Activated CD8-positive, alpha-beta memory T cell treated with anti-CD3 and anti-CD28 coated beads, Interleukin-2, amount 10 ng/mL, durations not matched to agents 7 days and 5 days (primary cell): Measurements from ENCODE around the gene ABR. TPM values are rescaled to one million over a fixed set of nuclear protein-coding genes. Genes with fewer than 3 reads are reported as not detected.
A peak's percentile ranks its signal among the peaks of the same experiment; 100 is the strongest.

ENCODE experiments used
- ATAC-seq: fragments of 150-1000 bp; cut with Tn5 transposase; one replicate; pipeline ENCODE4 v1.10.0; 2021; ENCODE audit warnings: moderate library complexity
- CTCF ChIA-PET: fragments of 350-600 bp; sonication (Branson Sonifier 250); formaldehyde crosslinking; loops from one replicate; lab custom pipeline; 2021; ENCODE audit warnings: antibody characterized with exemption; lab: Charles Lee
- DNase-seq: peaks from one replicate; pipeline ENCODE4 v3.0.0-alpha.2; 2020
- H3K27ac Mint-ChIP-seq: one replicate; pipeline ENCODE4 v1.8.0; 2021; ENCODE audit warnings: mild to moderate bottlenecking, mixed read lengths
- H3K27me3 Mint-ChIP-seq: one replicate; pipeline ENCODE4 v1.8.0; 2021; ENCODE audit warnings: mixed read lengths
- H3K36me3 Mint-ChIP-seq: one replicate; pipeline ENCODE4 v1.8.0; 2021; ENCODE audit warnings: mild to moderate bottlenecking, mixed read lengths
- H3K4me1 Mint-ChIP-seq: one replicate; pipeline ENCODE4 v1.8.0; 2021; ENCODE audit warnings: mixed read lengths
- H3K4me3 Mint-ChIP-seq: one replicate; pipeline ENCODE4 v1.8.0; 2021; ENCODE audit warnings: mild to moderate bottlenecking, moderate library complexity, mixed read lengths
- H3K9me3 Mint-ChIP-seq: one replicate; pipeline ENCODE4 v1.8.0; 2022; ENCODE audit warnings: low read depth, mixed read lengths
- total RNA-seq, 2 experiments: library from RNA; stranded (reverse); gene quantifications; one replicate each; pipeline ENCODE4 v1.2.3, GENCODE V29; 2021

ABR gene
- total RNA-seq, 2 experiments from 2014 or later = 83.2 to 145 TPM

GRCh38 chr17:1011760-1012735 is 167.7 kb downstream of the ABR start:
- no peaks in the 10 kb centered on the region for H3K4me1 Mint-ChIP-seq
- H3K27me3 Mint-ChIP-seq = no peaks in the 10 kb centered on the region
- H3K27ac Mint-ChIP-seq = no peak overlapping the region
- CTCF ChIA-PET = interaction anchor here (1.3 kb wide), 1 partner anchor 13 kb away, joined by 3 read pairs; no protein-coding TSS in a partner anchor
- peaks cover 1% of the 10 kb centered on the region for H3K36me3 Mint-ChIP-seq
- no peak overlapping the region for H3K4me3 Mint-ChIP-seq
- ATAC-seq (no peak), DNase-seq (no peak)
- H3K9me3 Mint-ChIP-seq = no peaks in the 10 kb centered on the region

- DNase-seq = no peak
- H3K36me3 Mint-ChIP-seq = peaks cover 1% of the 10 kb centered on the region
- no peak overlapping the region for H3K27ac Mint-ChIP-seq
- H3K9me3 Mint-ChIP-seq = no peaks in the 10 kb centered on the region
- H3K4me1 Mint-ChIP-seq = no peaks in the 10 kb centered on the region
- H3K4me3 Mint-ChIP-seq = no peak overlapping the region
- H3K27me3 Mint-ChIP-seq = no peaks in the 10 kb centered on the region
- CTCF ChIA-PET = interaction anchor here (1.3 kb wide), 1 partner anchor 12 kb away, joined by 3 read pairs; no protein-coding TSS in a partner anchor
- no peak for ATAC-seq
These were observed 168.6 kb downstream of the ABR start for GRCh38 chr17:1011138-1011537.

- CTCF ChIA-PET = interaction anchor here (1.3 kb wide), 1 partner anchor 12 kb away, joined by 3 read pairs; no protein-coding TSS in a partner anchor
- no peaks in the 10 kb centered on the region for H3K4me1 Mint-ChIP-seq
These were observed 169.2 kb downstream of the ABR start for GRCh38 chr17:1010586-1010985.

GRCh38 chr17:1010086-1010450 is 169.7 kb downstream of the ABR start:
- ATAC-seq (no peak), DNase-seq (no peak)
- no peak overlapping the region for H3K27ac Mint-ChIP-seq
- peaks cover 3% of the 10 kb centered on the region for H3K36me3 Mint-ChIP-seq
- no peak overlapping the region for H3K4me3 Mint-ChIP-seq
- H3K27me3 Mint-ChIP-seq = no peaks in the 10 kb centered on the region
- CTCF ChIA-PET = no interaction called here
- no peaks in the 10 kb centered on the region for H3K9me3 Mint-ChIP-seq
- no peaks in the 10 kb centered on the region for H3K4me1 Mint-ChIP-seq

More at GRCh38 chr17:1010586-1010985, 169.2 kb downstream of the ABR start:
- ATAC-seq (no peak), DNase-seq (no peak)
- Mint-ChIP-seq H3K4me3 (no peak overlapping the region), H3K27me3 (no peaks in the 10 kb centered on the region), H3K27ac (no peak overlapping the region), H3K9me3 (no peaks in the 10 kb centered on the region), H3K36me3 (peaks cover 3% of the 10 kb centered on the region)

GRCh38 chr17:1009229-1010085 is 170.3 kb downstream of the ABR start:
- CTCF ChIA-PET = no interaction called here
- DNase-seq = no peak
- no peak overlapping the region for H3K4me3 Mint-ChIP-seq
- H3K4me1 Mint-ChIP-seq = no peaks in the 10 kb centered on the region
- no peak overlapping the region for H3K27ac Mint-ChIP-seq
- peaks cover 3% of the 10 kb centered on the region for H3K36me3 Mint-ChIP-seq
- no peaks in the 10 kb centered on the region for H3K27me3 Mint-ChIP-seq
- ATAC-seq = peak; percentile 17
- no peaks in the 10 kb centered on the region for H3K9me3 Mint-ChIP-seq

GRCh38 chr17:1008008-1008761 is 171.6 kb downstream of the ABR start:
- no peak for DNase-seq
- no peak overlapping the region for H3K4me3 Mint-ChIP-seq
- CTCF ChIA-PET = interaction anchor here (1.1 kb wide), 1 partner anchor 27 kb away, joined by 3 read pairs; no protein-coding TSS in a partner anchor
- no peaks in the 10 kb centered on the region for H3K9me3 Mint-ChIP-seq
- H3K27ac Mint-ChIP-seq = no peak overlapping the region
- peaks cover 3% of the 10 kb centered on the region for H3K36me3 Mint-ChIP-seq
- H3K4me1 Mint-ChIP-seq = no peaks in the 10 kb centered on the region
- no peak for ATAC-seq
- no peaks in the 10 kb centered on the region for H3K27me3 Mint-ChIP-seq

GRCh38 chr17:1007310-1008007 is 172.3 kb downstream of the ABR start:
- H3K4me3 Mint-ChIP-seq = no peak overlapping the region
- ATAC-seq (no peak), DNase-seq (no peak)
- no peaks in the 10 kb centered on the region for H3K27me3 Mint-ChIP-seq
- H3K27ac Mint-ChIP-seq = no peak overlapping the region
- no peaks in the 10 kb centered on the region for H3K9me3 Mint-ChIP-seq
- CTCF ChIA-PET = interaction anchor here (1.1 kb wide), 1 partner anchor 26 kb away, joined by 3 read pairs; no protein-coding TSS in a partner anchor
- no peaks in the 10 kb centered on the region for H3K4me1 Mint-ChIP-seq
- peaks cover 3% of the 10 kb centered on the region for H3K36me3 Mint-ChIP-seq

- ATAC-seq = no peak
- no peaks in the 10 kb centered on the region for H3K4me1 Mint-ChIP-seq
These were observed 173.7 kb downstream of the ABR start for GRCh38 chr17:1006054-1006453.

GRCh38 chr17:1005361-1005946 is 174.3 kb downstream of the ABR start:
- Mint-ChIP-seq H3K36me3 (peaks cover 10% of the 10 kb centered on the region), H3K27me3 (no peaks in the 10 kb centered on the region), H3K4me1 (no peaks in the 10 kb centered on the region), H3K4me3 (no peak overlapping the region), H3K9me3 (no peaks in the 10 kb centered on the region), H3K27ac (no peak overlapping the region)
- CTCF ChIA-PET = no interaction called here
- DNase-seq = no peak
- ATAC-seq = no peak

More at GRCh38 chr17:1006054-1006453, 173.7 kb downstream of the ABR start:
- DNase-seq = no peak
- Mint-ChIP-seq H3K9me3 (no peaks in the 10 kb centered on the region), H3K4me3 (no peak overlapping the region), H3K27ac (no peak overlapping the region), H3K36me3 (peaks cover 9% of the 10 kb centered on the region), H3K27me3 (no peaks in the 10 kb centered on the region)
- CTCF ChIA-PET = no interaction called here

GRCh38 chr17:1004769-1005295 is 174.9 kb downstream of the ABR start:
- ATAC-seq = no peak
- no peak for DNase-seq
- Mint-ChIP-seq H3K36me3 (peaks cover 13% of the 10 kb centered on the region), H3K4me3 (no peak overlapping the region), H3K4me1 (no peaks in the 10 kb centered on the region), H3K27ac (no peak overlapping the region), H3K27me3 (no peaks in the 10 kb centered on the region), H3K9me3 (no peaks in the 10 kb centered on the region)
- CTCF ChIA-PET = interaction anchor here (0.6 to 1.1 kb wide), 2 partner anchors 51 to 53 kb away, joined by 3 to 5 read pairs; no protein-coding TSS in a partner anchor

GRCh38 chr17:1003972-1004768 is 175.6 kb downstream of the ABR start:
- H3K4me1 Mint-ChIP-seq = peaks cover 5% of the 10 kb centered on the region
- peaks cover 18% of the 10 kb centered on the region for H3K36me3 Mint-ChIP-seq
- DNase-seq = no peak
- H3K27me3 Mint-ChIP-seq = no peaks in the 10 kb centered on the region
- H3K4me3 Mint-ChIP-seq = no peak overlapping the region
- CTCF ChIA-PET = interaction anchor here (0.6 to 1.1 kb wide), 2 partner anchors 52 to 54 kb away, joined by 3 to 5 read pairs; no protein-coding TSS in a partner anchor
- no peaks in the 10 kb centered on the region for H3K9me3 Mint-ChIP-seq
- ATAC-seq = no peak
- H3K27ac Mint-ChIP-seq = no peak overlapping the region
